ENCODE data around the gene TRPT1.

The TRPT1 gene

GRCh38 chr11:64258946-64259532, 33.1 kb upstream of the TRPT1 start:
- TF ChIP-seq CREB1 (IDR thresholded peaks at IDR 0.05; ENCODE audit: low read depth) (no peak), MAX (IDR thresholded peaks at IDR 0.05) (no peak), NFIC (IDR thresholded peaks at IDR 0.05) (no peak), YY1 (IDR thresholded peaks at IDR 0.05; ENCODE audit: low read depth) (no peak), TEAD4 (IDR thresholded peaks at IDR 0.05) (no peak), FOXM1 (IDR thresholded peaks at IDR 0.05; ENCODE audit: borderline replicate concordance, low read depth) (no peak), CEBPB (IDR thresholded peaks at IDR 0.05) (no peak), EGR1 (IDR thresholded peaks at IDR 0.05) (no peak), TCF12 (IDR thresholded peaks at IDR 0.05; ENCODE audit: low read depth) (no peak), TAF1 (IDR thresholded peaks at IDR 0.05; ENCODE audit: low read depth) (no peak), ZBTB7A (IDR thresholded peaks at IDR 0.05; ENCODE audit: low read depth) (no peak), RAD21 (IDR thresholded peaks at IDR 0.05; ENCODE audit: low read depth) (no peak), EP300 (IDR thresholded peaks at IDR 0.05; ENCODE audit: borderline replicate concordance) (no peak)
- TF ChIP-seq, protein P1, sequence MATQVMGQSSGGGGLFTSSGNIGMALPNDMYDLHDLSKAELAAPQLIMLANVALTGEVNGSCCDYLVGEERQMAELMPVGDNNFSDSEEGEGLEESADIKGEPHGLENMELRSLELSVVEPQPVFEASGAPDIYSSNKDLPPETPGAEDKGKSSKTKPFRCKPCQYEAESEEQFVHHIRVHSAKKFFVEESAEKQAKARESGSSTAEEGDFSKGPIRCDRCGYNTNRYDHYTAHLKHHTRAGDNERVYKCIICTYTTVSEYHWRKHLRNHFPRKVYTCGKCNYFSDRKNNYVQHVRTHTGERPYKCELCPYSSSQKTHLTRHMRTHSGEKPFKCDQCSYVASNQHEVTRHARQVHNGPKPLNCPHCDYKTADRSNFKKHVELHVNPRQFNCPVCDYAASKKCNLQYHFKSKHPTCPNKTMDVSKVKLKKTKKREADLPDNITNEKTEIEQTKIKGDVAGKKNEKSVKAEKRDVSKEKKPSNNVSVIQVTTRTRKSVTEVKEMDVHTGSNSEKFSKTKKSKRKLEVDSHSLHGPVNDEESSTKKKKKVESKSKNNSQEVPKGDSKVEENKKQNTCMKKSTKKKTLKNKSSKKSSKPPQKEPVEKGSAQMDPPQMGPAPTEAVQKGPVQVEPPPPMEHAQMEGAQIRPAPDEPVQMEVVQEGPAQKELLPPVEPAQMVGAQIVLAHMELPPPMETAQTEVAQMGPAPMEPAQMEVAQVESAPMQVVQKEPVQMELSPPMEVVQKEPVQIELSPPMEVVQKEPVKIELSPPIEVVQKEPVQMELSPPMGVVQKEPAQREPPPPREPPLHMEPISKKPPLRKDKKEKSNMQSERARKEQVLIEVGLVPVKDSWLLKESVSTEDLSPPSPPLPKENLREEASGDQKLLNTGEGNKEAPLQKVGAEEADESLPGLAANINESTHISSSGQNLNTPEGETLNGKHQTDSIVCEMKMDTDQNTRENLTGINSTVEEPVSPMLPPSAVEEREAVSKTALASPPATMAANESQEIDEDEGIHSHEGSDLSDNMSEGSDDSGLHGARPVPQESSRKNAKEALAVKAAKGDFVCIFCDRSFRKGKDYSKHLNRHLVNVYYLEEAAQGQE (IDR thresholded peaks at IDR 0.05; ENCODE audit: low read depth): no peak
- TF ChIP-seq, protein P2, sequence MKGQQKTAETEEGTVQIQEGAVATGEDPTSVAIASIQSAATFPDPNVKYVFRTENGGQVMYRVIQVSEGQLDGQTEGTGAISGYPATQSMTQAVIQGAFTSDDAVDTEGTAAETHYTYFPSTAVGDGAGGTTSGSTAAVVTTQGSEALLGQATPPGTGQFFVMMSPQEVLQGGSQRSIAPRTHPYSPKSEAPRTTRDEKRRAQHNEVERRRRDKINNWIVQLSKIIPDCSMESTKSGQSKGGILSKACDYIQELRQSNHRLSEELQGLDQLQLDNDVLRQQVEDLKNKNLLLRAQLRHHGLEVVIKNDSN (IDR thresholded peaks at IDR 0.05): no peak

- no peak for TF ChIP-seq ZBTB7A (IDR thresholded peaks at IDR 0.05; ENCODE audit: low read depth)
- TF ChIP-seq CEBPB (IDR thresholded peaks at IDR 0.05): no peak
- no peak for TF ChIP-seq MAX (IDR thresholded peaks at IDR 0.05)
- no peak for TF ChIP-seq YY1 (IDR thresholded peaks at IDR 0.05; ENCODE audit: low read depth)
- no peak for TF ChIP-seq FOXM1 (IDR thresholded peaks at IDR 0.05; ENCODE audit: borderline replicate concordance, low read depth)
- no peak for TF ChIP-seq TEAD4 (IDR thresholded peaks at IDR 0.05)
- TF ChIP-seq, protein P1 (IDR thresholded peaks at IDR 0.05; ENCODE audit: low read depth): no peak
- TF ChIP-seq RAD21 (IDR thresholded peaks at IDR 0.05; ENCODE audit: low read depth): no peak
- TF ChIP-seq EGR1 (IDR thresholded peaks at IDR 0.05): no peak
- no peak for TF ChIP-seq TCF12 (IDR thresholded peaks at IDR 0.05; ENCODE audit: low read depth)
Measured at GRCh38 chr11:64258356-64258755, 32.4 kb upstream of the TRPT1 start.

- TF ChIP-seq, protein P1 (IDR thresholded peaks at IDR 0.05; ENCODE audit: low read depth): no peak
- no peak for TF ChIP-seq YY1 (IDR thresholded peaks at IDR 0.05; ENCODE audit: low read depth)
- no peak for TF ChIP-seq CREB1 (IDR thresholded peaks at IDR 0.05; ENCODE audit: low read depth)
- no peak for TF ChIP-seq CEBPB (IDR thresholded peaks at IDR 0.05)
- TF ChIP-seq ZBTB7A (IDR thresholded peaks at IDR 0.05; ENCODE audit: low read depth): no peak
- no peak for TF ChIP-seq RAD21 (IDR thresholded peaks at IDR 0.05; ENCODE audit: low read depth)
Measured at GRCh38 chr11:64256300-64256699, 30.3 kb upstream of the TRPT1 start.

DNA sequence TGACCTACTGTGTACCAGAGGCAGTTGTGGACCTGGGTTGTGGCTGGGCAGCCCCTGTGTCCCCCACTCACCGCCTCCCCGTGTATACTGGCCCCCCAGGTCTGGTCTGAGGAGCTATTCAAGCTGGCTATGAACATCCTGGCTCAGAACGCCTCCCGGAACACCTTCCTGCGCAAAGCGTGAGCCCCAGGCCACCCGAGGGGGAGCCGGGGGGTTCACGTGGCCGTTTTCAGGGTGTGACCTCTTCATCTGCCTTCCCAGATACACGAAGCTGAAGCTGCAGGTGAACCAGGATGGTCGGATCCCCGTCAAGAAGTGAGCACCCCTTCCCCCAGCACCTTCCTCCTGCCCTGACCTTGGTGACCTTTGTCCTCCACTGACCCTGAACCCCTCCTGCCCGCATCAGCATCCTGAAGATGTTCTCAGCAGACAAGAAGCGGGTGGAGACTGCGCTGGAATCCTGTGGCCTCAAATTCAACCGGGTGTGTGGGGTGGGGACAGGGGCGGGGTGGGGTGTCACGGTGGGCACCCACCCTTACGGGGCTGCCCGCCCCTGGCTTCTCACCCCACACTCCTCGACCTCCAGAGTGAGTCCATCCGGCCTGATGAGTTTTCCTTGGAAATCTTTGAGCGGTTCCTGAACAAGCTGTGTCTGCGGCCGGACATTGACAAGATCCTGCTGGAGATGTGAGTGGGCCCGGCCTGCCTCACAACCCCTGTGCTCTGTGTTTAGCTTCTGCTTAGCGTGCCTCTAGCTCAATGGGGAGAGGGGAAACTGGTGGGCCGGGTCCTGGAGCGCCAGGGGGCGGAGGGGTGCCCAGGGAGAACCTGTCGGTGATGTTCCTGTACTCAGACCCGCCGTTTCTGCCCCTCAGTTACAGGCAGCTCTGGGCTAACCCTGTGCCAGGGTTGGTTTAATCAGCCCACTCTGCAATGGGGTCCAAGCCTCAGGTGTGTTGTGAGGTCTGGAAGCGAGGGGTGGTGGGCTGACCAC, 29.4 kb upstream of the TRPT1 start:
- TF ChIP-seq YY1 (IDR thresholded peaks at IDR 0.05; ENCODE audit: low read depth) (no peak), MAX (IDR thresholded peaks at IDR 0.05) (no peak), EGR1 (IDR thresholded peaks at IDR 0.05) (no peak), TEAD4 (IDR thresholded peaks at IDR 0.05) (no peak)
- TF ChIP-seq, protein P2 (IDR thresholded peaks at IDR 0.05): no peak

All from Ishikawa (cell line).